Measurements from ENCODE around the gene SPG7. TPM values are rescaled to one million over a fixed set of nuclear protein-coding genes. Genes with fewer than 3 reads are reported as not detected.

Gene SPG7
- total RNA-seq, 6 experiments from 2014 or later, result 44.0 to 70.5 (median 57.0) TPM

DNA sequence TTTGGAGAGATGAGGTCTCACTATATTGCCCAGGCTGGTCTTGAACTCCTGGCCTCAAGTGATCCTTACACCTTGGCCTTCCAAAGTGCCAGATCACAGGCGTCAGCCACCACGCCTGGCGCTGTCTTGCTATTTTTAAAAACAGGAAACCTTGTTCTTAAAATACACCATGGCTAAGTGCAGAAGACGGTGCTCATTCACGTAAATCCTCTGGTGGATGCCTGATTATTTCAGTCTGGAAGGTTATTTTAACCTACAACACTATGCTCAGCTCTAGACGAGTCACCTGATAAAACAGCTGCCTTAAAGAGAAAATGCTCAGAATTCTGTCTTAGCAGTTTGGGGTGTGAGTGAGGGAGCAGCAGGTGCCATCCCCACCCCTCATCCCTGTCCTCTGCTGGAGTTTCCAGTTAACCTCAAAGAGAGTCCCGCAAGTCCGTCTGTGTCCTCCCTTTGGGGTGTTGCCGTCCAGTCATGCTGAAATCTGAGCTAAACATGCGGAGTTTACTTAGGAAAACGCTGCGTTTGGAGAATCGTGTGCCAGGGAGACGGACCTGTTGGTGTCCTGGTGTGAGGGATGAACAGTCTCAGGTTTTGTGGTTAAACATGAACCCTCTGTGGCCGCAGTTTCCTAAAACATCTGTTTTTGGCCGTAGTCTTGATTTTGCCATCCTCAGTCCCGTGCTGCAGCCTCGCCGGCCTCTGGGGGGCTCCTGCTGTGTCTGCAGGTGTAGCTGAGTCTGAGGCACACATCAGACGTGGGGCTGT is 17.1 kb downstream of the SPG7 start:
- Histone ChIP-seq H3K27ac (no peak overlapping the region), H3K4me3 (no peak overlapping the region), H3K27me3 (no peaks in the 10 kb centered on the region), H3K36me3 (peaks cover 0 to 57% (median 20%) of the 10 kb centered on the region in 4 donors), H3K9me3 (no peaks in the 10 kb centered on the region), H3K4me1 (no peaks in the 10 kb centered on the region)
- intact Hi-C loops (cut with DNase I), result no loop called here
- ATAC-seq (no peak), DNase-seq (no peak)
- 50% methylated on average over 7 of the region's 20 CpGs for WGBS (ENCODE audit: insufficient coverage, low coverage, low lambda C conversion rate, missing lambda C conversion rate)
- TF ChIP-seq, protein P1, sequence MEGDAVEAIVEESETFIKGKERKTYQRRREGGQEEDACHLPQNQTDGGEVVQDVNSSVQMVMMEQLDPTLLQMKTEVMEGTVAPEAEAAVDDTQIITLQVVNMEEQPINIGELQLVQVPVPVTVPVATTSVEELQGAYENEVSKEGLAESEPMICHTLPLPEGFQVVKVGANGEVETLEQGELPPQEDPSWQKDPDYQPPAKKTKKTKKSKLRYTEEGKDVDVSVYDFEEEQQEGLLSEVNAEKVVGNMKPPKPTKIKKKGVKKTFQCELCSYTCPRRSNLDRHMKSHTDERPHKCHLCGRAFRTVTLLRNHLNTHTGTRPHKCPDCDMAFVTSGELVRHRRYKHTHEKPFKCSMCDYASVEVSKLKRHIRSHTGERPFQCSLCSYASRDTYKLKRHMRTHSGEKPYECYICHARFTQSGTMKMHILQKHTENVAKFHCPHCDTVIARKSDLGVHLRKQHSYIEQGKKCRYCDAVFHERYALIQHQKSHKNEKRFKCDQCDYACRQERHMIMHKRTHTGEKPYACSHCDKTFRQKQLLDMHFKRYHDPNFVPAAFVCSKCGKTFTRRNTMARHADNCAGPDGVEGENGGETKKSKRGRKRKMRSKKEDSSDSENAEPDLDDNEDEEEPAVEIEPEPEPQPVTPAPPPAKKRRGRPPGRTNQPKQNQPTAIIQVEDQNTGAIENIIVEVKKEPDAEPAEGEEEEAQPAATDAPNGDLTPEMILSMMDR (IDR thresholded peaks at IDR 0.05), result no peak
- TF ChIP-seq POLR2A (IDR thresholded peaks at IDR 0.05), result no peak

DNA sequence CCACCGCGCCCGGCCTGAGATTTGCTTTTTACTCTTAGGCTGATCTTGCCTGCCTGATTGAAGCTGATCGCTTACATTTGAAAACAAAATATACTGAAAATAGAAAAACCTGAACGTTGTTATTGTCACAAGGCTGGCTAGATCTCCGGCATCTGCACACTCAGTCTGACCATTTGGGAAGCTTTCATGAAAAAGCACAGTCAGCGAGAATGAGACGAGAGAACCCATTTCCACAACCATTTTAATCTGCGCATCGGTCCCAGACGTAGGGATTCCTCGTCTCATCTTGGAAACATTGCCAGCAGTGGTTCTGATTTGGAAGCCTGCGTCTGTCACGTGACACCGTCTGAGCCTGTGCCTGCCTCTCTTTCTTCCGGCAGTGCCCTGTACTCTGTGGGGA is 20.9 kb downstream of the SPG7 start:
- DNase-seq (no peak), ATAC-seq (no peak)
- H3K27ac ChIP-seq, result no peak overlapping the region
- peaks cover 0 to 51% (median 20%) of the 10 kb centered on the region in 4 donors for H3K36me3 ChIP-seq
- H3K9me3 ChIP-seq, result no peaks in the 10 kb centered on the region
- WGBS (ENCODE audit: insufficient coverage, low coverage, low lambda C conversion rate, missing lambda C conversion rate), result 75% methylated on average over 8 of the region's 16 CpGs
- intact Hi-C loops (cut with DNase I), result no loop called here
- peaks cover 0 to 4% (median under 1%) of the 10 kb centered on the region in 4 donors for H3K4me1 ChIP-seq
- H3K27me3 ChIP-seq, result no peaks in the 10 kb centered on the region
- H3K4me3 ChIP-seq, result no peak overlapping the region
- TF ChIP-seq POLR2A (IDR thresholded peaks at IDR 0.05), result no peak

DNA sequence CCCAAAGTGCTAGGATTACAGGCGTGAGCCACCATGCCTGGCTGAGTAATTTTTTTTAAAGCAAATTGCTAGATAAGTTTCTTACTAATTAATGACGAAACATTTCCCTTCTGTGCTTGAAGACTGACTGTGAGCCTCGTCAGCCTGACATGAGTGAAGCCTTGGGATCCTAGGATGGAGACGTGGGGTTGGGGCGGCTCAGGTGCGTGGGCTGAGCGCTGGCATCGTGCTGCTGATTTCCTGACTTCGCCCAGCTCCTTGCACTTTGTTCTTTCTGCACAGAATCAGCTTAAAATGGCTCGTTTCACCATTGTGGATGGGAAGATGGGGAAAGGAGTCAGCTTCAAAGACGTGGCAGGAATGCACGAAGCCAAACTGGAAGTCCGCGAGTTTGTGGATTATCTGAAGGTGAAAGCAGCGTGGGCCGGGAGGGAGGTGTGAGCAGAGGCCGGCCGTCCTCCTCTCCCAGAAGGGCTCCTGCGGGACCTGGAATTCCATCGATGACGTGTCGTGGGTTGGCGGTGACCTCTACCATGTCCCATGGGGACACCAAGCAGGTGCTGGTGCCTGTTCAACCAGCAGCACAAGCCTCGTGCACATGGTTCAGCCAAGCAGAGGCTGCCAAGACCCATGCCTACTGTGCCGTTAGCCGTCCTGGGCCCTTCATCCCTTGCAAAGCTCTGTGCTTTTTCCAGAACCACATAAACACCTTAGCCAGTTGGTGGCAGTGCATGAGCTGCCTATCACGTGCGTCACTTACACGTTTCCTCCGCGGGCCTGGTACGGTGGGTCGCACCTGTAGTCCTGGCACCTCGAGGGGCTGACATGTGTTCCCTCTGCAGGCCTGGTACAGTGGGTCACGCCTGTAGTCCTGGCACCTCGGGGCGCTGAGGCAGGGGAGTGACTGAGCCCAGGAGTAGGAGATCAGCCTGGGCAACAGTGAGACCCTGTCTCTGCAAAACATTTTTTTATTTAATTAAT is 22.5 kb downstream of the SPG7 start:
- 92% methylated on average over 16 of the region's 37 CpGs for WGBS (ENCODE audit: insufficient coverage, low coverage, low lambda C conversion rate, missing lambda C conversion rate)
- no peaks in the 10 kb centered on the region for H3K27me3 ChIP-seq
- H3K9me3 ChIP-seq, result no peaks in the 10 kb centered on the region
- no peak overlapping the region for H3K27ac ChIP-seq
- no peak overlapping the region for H3K4me3 ChIP-seq
- peaks cover 0 to 18% (median 7%) of the 10 kb centered on the region in 4 donors for H3K4me1 ChIP-seq
- peaks cover 0 to 39% (median 20%) of the 10 kb centered on the region in 4 donors for H3K36me3 ChIP-seq
- no peak for DNase-seq
- intact Hi-C loops (cut with DNase I), result no loop called here
- no peak for TF ChIP-seq POLR2A (IDR thresholded peaks at IDR 0.05)
- TF ChIP-seq, protein P1 (IDR thresholded peaks at IDR 0.05), result no peak
- no peak for ATAC-seq

DNA sequence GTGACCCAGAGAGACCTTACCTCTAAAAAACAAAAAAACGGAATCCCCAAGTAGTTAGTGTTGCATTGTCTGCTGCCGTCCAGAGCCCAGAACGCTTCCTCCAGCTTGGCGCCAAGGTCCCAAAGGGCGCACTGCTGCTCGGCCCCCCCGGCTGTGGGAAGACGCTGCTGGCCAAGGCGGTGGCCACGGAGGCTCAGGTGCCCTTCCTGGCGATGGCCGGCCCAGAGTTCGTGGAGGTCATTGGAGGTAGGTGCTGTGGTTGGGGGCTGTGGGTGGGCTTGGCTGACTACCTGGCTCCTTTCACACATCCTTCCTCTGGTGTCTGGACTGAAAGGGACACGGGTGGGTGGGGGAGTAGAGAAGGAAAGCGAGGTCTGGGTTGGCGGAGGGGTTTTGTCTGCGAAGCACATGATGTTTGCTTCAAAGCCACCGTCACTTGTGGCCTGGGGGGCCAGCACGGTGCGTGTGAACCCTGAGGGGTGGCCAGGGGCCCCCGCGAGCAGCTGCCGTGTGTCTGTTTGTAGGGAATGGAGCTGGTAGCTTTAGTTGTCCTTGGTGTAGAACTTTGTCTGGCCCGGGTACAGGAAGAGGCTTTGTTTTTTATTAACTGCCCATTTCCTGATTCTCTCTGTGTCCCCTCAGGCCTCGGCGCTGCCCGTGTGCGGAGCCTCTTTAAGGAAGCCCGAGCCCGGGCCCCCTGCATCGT is 23.8 kb downstream of the SPG7 start:
- TF ChIP-seq, protein P1 (IDR thresholded peaks at IDR 0.05), result no peak
- TF ChIP-seq POLR2A (IDR thresholded peaks at IDR 0.05), result no peak
- DNase-seq (no peak), ATAC-seq (no peak)
- H3K27me3 ChIP-seq, result no peaks in the 10 kb centered on the region
- 88% methylated on average over 6 of the region's 31 CpGs for WGBS (ENCODE audit: insufficient coverage, low coverage, low lambda C conversion rate, missing lambda C conversion rate)
- intact Hi-C loops (cut with DNase I), result no loop called here
- H3K36me3 ChIP-seq, result peaks cover 0 to 32% (median 13%) of the 10 kb centered on the region in 4 donors
- no peak overlapping the region for H3K27ac ChIP-seq
- no peaks in the 10 kb centered on the region for H3K9me3 ChIP-seq
- H3K4me1 ChIP-seq, result peaks cover 0 to 18% (median 7%) of the 10 kb centered on the region in 4 donors
- no peak overlapping the region for H3K4me3 ChIP-seq

Measured in right lobe of liver (tissue), 6 donors.